Endothelial cell of umbilical vein (primary cell): ENCODE results near the gene XIRP1. TPM values are rescaled to one million over a fixed set of nuclear protein-coding genes. Genes with fewer than 3 reads are reported as not detected.

Experiments used
- BruUV-seq: library from RNA; stranded (reverse); fragments of 400-500 nt; replicated peaks from 2 replicates; lab custom pipeline; 2021; lab: Mats Ljungman, UMichigan
- CTCF ChIA-PET: fragments of 300-600, 350-600 bp; sonication (Branson Sonifier 250); formaldehyde crosslinking; loops from one replicate; lab custom pipeline; 2021; ENCODE audit warnings: antibody characterized with exemption, inconsistent platforms; lab: Charles Lee
- POLR2A ChIA-PET: fragments of 300-600, 350-600 bp; sonication (Branson Sonifier 250); formaldehyde crosslinking; loops from one replicate; lab custom pipeline; 2021; ENCODE audit warnings: antibody characterized with exemption, inconsistent platforms; lab: Charles Lee
- DNase-seq: peaks from one replicate; pipeline ENCODE4 v3.0.0-alpha.2; 2011; ENCODE audit warnings: low read depth, low spot score
- FAIRE-seq: peaks from 2 replicates; lab custom pipeline; 2011; peaks lifted over from hg19 to GRCh38; lab: Jason Lieb, UNC
- H2AFZ ChIP-seq: 2 replicates; pipeline ENCODE4 v1.6.0; 2012; ENCODE audit warnings: low read depth, low read length, control low read depth, inconsistent platforms
- H3K27ac ChIP-seq: 2 replicates; pipeline ENCODE4 v1.5.1; 2011; ENCODE audit warnings: low read depth, mild to moderate bottlenecking, control low read depth, low read length, moderate library complexity; ENCODE audit not compliant: insufficient read depth
- H3K27me3 ChIP-seq, 2 experiments: 2 replicates each; pipeline versions ENCODE4 v1.6.0 to v1.6.1; 2011; ENCODE audit warnings: low read length in 2 of 2, mixed read lengths in 1 of 2; ENCODE audit not compliant: control insufficient read depth in 2 of 2, insufficient read depth in 2 of 2
- H3K36me3 ChIP-seq, 2 experiments: 2 replicates in 1 of 2; 3 replicates in 1 of 2; pipeline ENCODE4 v1.5.1; 2011; ENCODE audit warnings: low read length in 2 of 2, mild to moderate bottlenecking in 1 of 2, moderate library complexity in 1 of 2; ENCODE audit not compliant: control insufficient read depth in 2 of 2, insufficient read depth in 2 of 2; ENCODE audit errors: extremely low read depth in 1 of 2
- H3K4me1 ChIP-seq: 3 replicates; pipeline ENCODE4 v1.5.1; 2011; ENCODE audit warnings: mild to moderate bottlenecking, low read length; ENCODE audit not compliant: control insufficient read depth, insufficient read depth; ENCODE audit errors: extremely low read depth
- H3K4me2 ChIP-seq: 2 replicates; pipeline ENCODE4 v1.6.1; 2011; ENCODE audit warnings: low read length, control low read depth, mixed read lengths; ENCODE audit not compliant: insufficient read depth
- H3K4me3 ChIP-seq, 3 experiments: fragments of 200-600 bp in 1 of 3; sonication (generic), shearing (Covaris generic) in 1 of 3; replicated peaks in 1 of 3; 2 replicates each; pipeline ENCODE4 v1.5.1; 2011 to 2016; ENCODE audit warnings: control low read depth in 3 of 3, low read length in 3 of 3, mild to moderate bottlenecking in 2 of 3, inconsistent platforms in 1 of 3, low read depth in 1 of 3, moderate library complexity in 1 of 3; ENCODE audit not compliant: insufficient read depth in 1 of 3
- H3K79me2 ChIP-seq: 2 replicates; pipeline ENCODE4 v1.6.0; 2012; ENCODE audit warnings: low read length, inconsistent platforms; ENCODE audit not compliant: control insufficient read depth, insufficient read depth
- H3K9ac ChIP-seq: replicated peaks from 2 replicates; pipeline ENCODE3; 2011; ENCODE audit warnings: low read length, control low read depth; ENCODE audit not compliant: insufficient read depth; ENCODE audit errors: extremely low read depth
- H3K9me1 ChIP-seq: replicated peaks from 3 replicates; pipeline ENCODE4 v1.6.0; 2011; ENCODE audit warnings: mild to moderate bottlenecking, low read length; ENCODE audit not compliant: control insufficient read depth, insufficient read depth; ENCODE audit errors: extremely low read depth
- H3K9me3 ChIP-seq: replicated peaks from 2 replicates; pipeline ENCODE4 v1.5.1; 2012; ENCODE audit warnings: low read length, inconsistent platforms; ENCODE audit not compliant: control insufficient read depth, insufficient read depth
- H4K20me1 ChIP-seq: replicated peaks from 2 replicates; pipeline ENCODE3; 2011; ENCODE audit warnings: mild to moderate bottlenecking, low read length; ENCODE audit not compliant: control insufficient read depth, insufficient read depth; ENCODE audit errors: extremely low read depth
- CTCF ChIP-seq, 2 donors: IDR thresholded peaks; 1 replicate in 1 of 2; 2 replicates in 1 of 2; pipeline ENCODE4 v1.5.1; 2011; ENCODE audit warnings: low read length in 2 of 2, mild to moderate bottlenecking in 2 of 2, moderate library complexity in 2 of 2, control low read depth in 1 of 2, inconsistent platforms in 1 of 2, low read depth in 1 of 2; ENCODE audit not compliant: insufficient read depth in 1 of 2; ENCODE audit errors: extremely low read depth in 1 of 2
- GATA2 ChIP-seq: IDR thresholded peaks from 2 replicates; pipeline ENCODE4 v1.7.0; 2011; ENCODE audit warnings: low read depth, mild to moderate bottlenecking, moderate library complexity, mixed read lengths, low read length; ENCODE audit not compliant: insufficient read length, insufficient read depth
- JUN ChIP-seq: IDR thresholded peaks from 2 replicates; pipeline ENCODE4 v1.6.1; 2011; ENCODE audit warnings: borderline replicate concordance, low read depth; ENCODE audit not compliant: insufficient read length, insufficient read depth
- MAX ChIP-seq: IDR thresholded peaks from 2 replicates; pipeline ENCODE4 v1.6.1; 2011; ENCODE audit not compliant: insufficient read depth, insufficient read length
- POLR2AphosphoS5 ChIP-seq: IDR thresholded peaks from 2 replicates; pipeline ENCODE4 v1.6.1; 2012; ENCODE audit warnings: low read depth, mild to moderate bottlenecking, control low read depth, low read length, moderate library complexity; ENCODE audit not compliant: insufficient read depth
- dilution Hi-C: fragments of 300-500 bp; cut with MboI; formaldehyde crosslinking; loops from one replicate; pipeline ENCODE4 v1.15.0; 2019; ENCODE audit warnings: low sequenced_read_pairs; ENCODE audit not compliant: extremely low pct_ligation_motif_present
- intact Hi-C: fragments of 100-400 bp; cut with micrococcal nuclease; formaldehyde crosslinking; loops from one replicate; pipeline ENCODE4 v1.10.0; 2022
- polyA plus RNA-seq, 4 experiments: library from polyadenylated mRNA; depleted of rRNA in 3 of 4; stranded (reverse) in 3 of 4; unstranded in 1 of 4; fragments of >200 nt; gene quantifications; 2 replicates each; pipeline versions ENCODE4 v1.2.1 to v1.2.3, GENCODE V29; 2011 to 2012; ENCODE audit warnings: missing spikeins in 1 of 4
- total RNA-seq: library from RNA; stranded (reverse); gene quantifications from 2 replicates; pipeline ENCODE4 v1.2.3, GENCODE V29; 2021

The XIRP1 gene
- total and polyA plus RNA-seq, 2 donors (not counting 3 experiments of a cell fraction or from before 2014, with no cell fraction given) = not detected

GRCh38 chr3:39150148-39150802 is 42.1 kb downstream of the XIRP1 start:
- peaks cover 63% of the 10 kb centered on the region for H3K4me1 ChIP-seq
- H3K36me3 ChIP-seq = peaks cover 4 to 5% of the 10 kb centered on the region in 2 experiments
- intact Hi-C loops = no loop called here
- TF ChIP-seq JUN (no peak), MAX (no peak), CTCF (IDR thresholded peaks at IDR 0.05; ENCODE audit: extremely low read depth in 1 of 2, insufficient read depth in 1 of 2, low read depth in 1 of 2, low read length in 2 of 2) (peak in 1 of 2 donors; percentile 34), POLR2AphosphoS5 (no peak), GATA2 (peak; percentile 26)
- H3K27me3 ChIP-seq = no peaks in the 10 kb centered on the region
- no peaks in the 10 kb centered on the region for H3K9me1 ChIP-seq
- CTCF ChIA-PET = interaction anchor here (0.6 to 3.3 kb wide), 7 partner anchors 8 to 141 kb away, joined by 3 to 20 read pairs (median 3); no protein-coding TSS in a partner anchor
- peak overlapping the region; percentile 69 for H3K4me2 ChIP-seq
- no peaks in the 10 kb centered on the region for H3K9me3 ChIP-seq
- POLR2A ChIA-PET = interaction anchor here (1.5 to 1.7 kb wide), 2 partner anchors 16 to 22 kb away, joined by 3 to 7 read pairs; no protein-coding TSS in a partner anchor
- H4K20me1 ChIP-seq = no peaks in the 10 kb centered on the region
- H3K79me2 ChIP-seq = peaks cover 60% of the 10 kb centered on the region
- peak overlapping the region in 2 of 3 experiments; percentile 14 to 15 for H3K4me3 ChIP-seq
- FAIRE-seq (peak; percentile 59), DNase-seq (peak; percentile 70)
- BruUV-seq = no TSS peak
- peak overlapping the region; percentile 94 for H3K27ac ChIP-seq
- no peak overlapping the region for H2AFZ ChIP-seq
- peak overlapping the region; percentile 90 for H3K9ac ChIP-seq
- dilution Hi-C loops = no loop called here
